Stimulated activated CD8-positive, alpha-beta memory T cell treated with anti-CD3 and anti-CD28 coated beads, Interleukin-4, amount 100 ng/mL, for 4 hours (primary cell): ENCODE measurements around the gene PRR5L.
"Not testable (repeated sequence)": the region's sequence is repeated elsewhere in the genome, so short reads cannot be mapped to it uniquely, and the experiment has no call there.

ENCODE experiments used
- DNase-seq, 2 donors: peaks; one replicate each; pipeline ENCODE4 v3.0.0-alpha.2; 2020; ENCODE audit warnings: low read depth in 2 of 2, low spot score in 1 of 2

PRR5L gene

DNA sequence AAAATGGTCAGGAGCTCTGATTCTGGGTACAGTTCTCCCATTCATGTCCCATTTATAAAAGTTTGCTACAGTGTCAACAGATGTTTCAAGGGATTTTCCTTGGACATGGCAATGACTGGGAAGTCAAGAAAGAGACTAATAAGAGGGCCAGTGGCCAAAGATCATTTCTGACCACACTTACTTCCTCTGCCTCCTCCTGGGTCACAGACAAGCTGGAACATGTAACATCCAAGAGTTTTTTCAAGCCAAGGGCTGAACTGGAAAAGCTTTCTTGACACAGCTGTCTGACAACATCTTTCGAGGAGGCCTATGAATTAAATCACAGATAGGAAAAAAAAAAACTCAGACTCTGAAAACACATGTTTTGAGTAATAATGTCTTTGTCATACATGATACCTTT lies 15.6 kb upstream of the PRR5L start:
- DNase-seq = no peak

DNA sequence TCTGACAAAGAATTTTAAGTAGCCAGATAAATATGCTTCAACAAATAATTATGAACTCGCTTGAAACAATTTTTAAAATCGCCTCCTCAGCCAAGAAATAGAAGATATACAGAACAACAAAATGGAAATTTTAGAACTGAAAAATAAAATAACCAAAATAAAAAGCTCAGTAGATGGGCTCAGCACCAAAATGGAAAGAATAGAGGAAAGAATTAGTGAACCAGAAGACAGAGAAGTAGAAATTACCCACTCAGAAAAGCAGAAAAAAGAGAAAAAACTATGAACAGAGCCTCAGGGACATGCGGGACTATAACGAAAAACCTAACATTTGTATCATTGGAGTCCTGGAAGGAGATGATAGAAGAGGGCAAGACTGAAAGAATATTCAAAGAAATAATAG lies 14.2 kb upstream of the PRR5L start:
- no peak for DNase-seq

DNA sequence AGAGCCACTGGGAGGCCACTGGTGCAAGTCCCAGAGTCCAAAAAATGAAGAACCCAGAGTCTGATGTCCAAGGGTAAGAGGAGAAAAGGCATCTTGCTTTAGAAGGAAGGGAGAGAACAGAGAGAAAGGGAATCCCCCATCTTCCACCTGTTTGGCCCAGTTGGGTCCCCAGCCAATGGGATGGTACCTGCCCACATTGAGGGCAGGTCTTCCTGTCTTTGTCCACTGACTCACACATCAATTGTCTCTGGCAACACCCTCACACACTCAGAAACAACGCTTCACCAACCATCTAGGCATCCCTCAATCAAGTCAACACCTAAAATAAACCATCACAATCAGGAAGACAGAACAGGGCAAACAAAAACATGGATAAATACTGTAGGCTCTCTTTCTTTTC lies 13.2 kb upstream of the PRR5L start:
- DNase-seq = no peak

GRCh38 chr11:36288442-36289225 lies 7.5 kb upstream of the PRR5L start:
- no peak for DNase-seq

- peak; percentile 85 to 89 for DNase-seq
Observed at GRCh38 chr11:36289226-36289852, 6.7 kb upstream of the PRR5L start, which contains the start of gene COMMD9. Gene COMMD9, minus strand, starts transcription at chr11:36289424. Its CDS starts 12 bp downstream, at chr11:36289412.

GRCh38 chr11:36292311-36292722 lies 3.8 kb upstream of the PRR5L start:
- no peak for DNase-seq

DNA sequence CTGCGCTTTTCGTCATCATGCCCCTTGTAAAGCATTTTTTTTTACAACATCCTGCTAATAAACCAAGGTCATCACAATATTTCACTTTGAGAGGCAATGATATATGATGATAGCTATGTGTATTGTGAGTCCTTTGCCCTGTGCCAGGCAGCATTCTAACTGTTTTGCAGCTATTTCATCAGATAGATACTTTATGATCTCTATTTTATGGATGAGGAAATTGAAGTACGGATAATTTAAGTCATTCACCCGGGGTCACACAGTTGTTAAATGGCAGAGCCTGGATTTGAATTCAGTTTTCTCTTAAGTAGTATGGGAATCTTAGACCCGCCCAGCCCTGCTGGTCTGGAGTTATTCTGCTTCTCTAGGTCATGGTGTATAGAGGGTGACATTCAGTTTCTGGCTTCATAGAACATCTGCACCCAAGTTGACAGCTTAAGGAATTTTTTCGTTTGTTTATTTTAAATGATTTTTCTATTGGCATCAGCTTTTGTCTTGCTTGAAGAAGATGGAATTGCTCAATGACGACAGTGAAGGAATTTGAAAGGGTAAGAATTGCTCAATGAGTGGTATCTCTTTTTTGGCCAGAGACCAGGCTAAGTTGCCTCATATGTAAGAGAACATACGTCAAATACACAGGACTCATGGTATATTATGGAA lies 926 bp downstream of the PRR5L start:
- no peak for DNase-seq

- DNase-seq = no peak
Observed at GRCh38 chr11:36300650-36301049, 4.6 kb downstream of the PRR5L start.

DNA sequence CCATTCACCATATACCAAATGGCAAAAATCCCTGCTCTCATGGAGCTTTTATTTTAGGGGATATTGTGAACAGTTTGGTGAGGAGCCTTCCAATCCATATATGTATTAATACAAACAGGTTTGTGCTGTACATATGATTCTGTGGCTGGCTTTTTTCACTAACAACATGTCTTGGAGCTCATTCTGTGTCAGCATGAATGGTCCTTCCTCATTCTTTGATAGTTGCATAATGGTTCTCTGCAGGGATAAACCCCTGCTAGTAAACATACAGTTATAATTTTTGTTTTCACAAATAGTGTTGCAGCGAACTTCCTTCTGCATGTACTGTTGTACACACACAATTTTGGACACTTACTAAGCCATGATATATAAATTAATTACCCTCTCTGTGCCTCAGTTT lies 8.3 kb downstream of the PRR5L start:
- DNase-seq = no peak

GRCh38 chr11:36305047-36305446 lies 9.0 kb downstream of the PRR5L start:
- DNase-seq = no peak

DNA sequence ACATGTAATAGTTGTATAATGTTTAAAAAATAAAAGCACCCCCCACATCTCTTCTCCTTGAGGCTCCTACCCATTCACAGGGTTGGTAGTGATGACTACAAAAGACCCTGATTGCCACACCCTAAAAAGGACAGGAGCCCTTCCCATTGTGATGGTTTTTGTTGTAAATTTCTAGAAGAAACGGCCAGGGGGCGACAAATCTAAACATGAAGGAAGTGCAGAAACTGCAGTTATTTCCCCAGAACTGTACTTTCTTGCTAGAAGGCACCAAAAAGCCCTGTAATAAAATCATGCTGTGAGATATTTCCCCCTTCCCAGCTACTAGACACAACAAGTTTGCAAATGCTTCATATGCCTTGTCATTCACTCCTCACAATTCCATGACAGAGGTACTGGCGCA lies 10.8 kb downstream of the PRR5L start:
- DNase-seq = no peak

DNA sequence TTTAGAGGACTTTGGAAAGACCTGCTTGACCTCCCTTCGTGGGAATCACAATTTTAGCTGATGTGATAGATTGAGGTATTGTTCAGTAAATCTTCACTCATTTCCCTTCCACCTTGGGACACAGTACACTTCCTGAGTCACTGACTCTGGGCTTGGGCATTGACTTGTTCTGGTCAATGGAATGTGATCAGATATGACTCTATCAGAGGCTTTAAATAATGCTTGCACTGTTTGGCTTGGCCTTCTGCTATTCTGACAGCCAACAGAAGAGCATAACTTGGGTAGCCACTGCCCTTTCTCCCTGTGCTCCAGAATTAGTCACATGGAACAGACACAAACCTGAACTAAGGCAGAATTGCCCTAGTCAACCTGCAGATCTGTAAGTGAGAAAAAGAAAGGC lies 12.5 kb downstream of the PRR5L start:
- DNase-seq = no peak

- DNase-seq = no peak
Observed at GRCh38 chr11:36309779-36310178, 13.7 kb downstream of the PRR5L start.

- DNase-seq = no peak
Observed at GRCh38 chr11:36311926-36312595, 16.0 kb downstream of the PRR5L start.

DNA sequence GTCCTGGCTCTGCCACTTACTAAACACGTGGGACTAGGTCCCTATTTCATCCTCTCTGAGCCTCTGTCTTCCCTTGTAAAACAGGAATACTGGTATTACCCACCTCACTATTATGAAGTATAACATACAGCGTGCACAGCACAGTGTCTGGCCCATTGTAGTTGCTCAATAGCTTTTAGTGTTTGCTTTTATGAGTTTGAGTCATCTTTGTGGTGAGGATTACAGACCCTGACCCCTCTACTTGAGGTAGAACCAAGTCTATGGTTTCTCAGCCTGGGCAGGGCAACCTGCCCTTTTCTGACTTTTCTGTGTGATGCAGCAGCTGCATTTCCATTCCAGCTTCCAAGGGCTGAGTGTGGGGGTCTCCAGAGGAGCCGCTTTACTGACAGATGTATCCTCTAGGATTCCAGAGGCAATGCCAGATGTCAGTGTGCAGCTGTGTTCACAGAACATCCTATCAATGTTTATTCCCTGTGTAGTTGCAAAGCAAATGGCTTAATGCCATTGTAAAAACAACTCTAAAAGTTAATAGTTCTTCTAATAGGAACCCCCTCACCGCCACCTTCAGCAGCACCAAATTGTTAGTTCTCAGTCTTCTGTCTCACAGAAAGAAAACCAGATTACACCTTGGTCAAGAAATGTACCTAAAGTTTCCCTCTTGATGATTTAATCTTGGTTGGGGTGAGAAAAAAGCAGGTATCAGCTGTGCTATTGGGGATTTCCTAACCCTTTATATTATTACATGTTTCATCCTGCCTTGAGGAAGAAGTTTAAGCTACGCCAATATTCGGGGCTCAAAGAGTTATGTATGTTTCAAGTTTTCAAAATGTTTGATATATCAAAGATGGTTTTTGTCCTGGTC lies 16.8 kb downstream of the PRR5L start:
- DNase-seq = no peak

DNA sequence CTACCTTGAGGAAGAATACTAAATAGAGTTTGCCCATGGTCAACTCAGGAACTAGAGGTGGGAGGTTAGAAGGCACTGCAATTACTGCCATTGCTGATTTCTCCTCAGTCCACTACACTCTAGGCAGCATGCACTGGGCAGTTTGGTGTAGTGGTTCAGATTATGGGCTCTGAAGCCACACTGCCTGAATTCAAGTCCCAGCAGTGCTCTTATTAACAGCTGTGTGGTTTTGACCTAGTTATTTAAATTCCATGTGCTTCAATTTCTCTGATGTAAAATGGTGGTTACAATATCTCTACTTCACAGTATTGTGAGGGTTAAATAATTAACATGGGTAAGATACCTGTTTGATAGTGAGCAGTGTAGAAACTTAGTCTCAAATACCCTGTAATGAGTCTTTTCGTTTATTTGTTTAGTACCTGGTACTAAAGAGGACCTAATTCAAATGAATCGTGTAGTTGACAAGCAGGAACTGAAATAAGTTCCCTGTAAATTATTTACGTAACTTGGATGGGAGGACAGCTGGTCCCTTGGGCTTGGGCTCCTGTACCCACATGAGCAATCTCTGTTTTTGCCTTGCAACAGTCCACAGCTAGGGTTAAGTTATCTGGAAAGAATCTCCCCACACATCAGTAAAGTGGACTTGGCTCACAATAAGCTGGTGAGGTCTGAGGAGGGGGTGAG lies 17.8 kb downstream of the PRR5L start:
- DNase-seq = no peak

- no peak for DNase-seq
Observed at GRCh38 chr11:36314434-36314767, 18.3 kb downstream of the PRR5L start.

DNA sequence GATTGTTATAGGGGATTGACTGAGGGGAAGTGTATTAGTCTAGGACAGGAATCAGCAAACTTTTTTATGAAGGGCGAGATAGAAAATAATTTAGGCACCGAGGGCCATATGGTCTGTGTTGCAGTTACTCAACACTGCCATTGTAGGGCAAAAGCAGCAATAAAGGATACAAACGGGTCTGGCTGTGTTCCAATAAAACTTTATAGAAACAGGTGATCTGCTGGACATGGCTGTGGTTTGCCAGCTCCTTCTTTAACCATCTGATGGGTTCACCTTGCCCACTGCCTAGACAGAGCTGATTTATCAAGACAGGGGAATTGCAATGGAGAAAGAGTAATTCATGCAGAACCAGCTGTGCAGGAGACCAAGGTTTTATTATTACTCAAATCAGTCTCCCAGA lies 20.0 kb downstream of the PRR5L start:
- no peak for DNase-seq

GRCh38 chr11:36317992-36318391 lies 21.9 kb downstream of the PRR5L start:
- DNase-seq = no peak

GRCh38 chr11:36324956-36325355 lies 28.9 kb downstream of the PRR5L start:
- DNase-seq = not testable (repeated sequence)
